Ovary (tissue), 9 donors: ENCODE results near the gene BBS1. TPM values are rescaled to one million over a fixed set of nuclear protein-coding genes. Genes with fewer than 3 reads are reported as not detected.
A peak's percentile ranks its signal among the peaks of the same experiment; 100 is the strongest.

Experiments used
- DNase-seq, 5 donors: peaks; one replicate each; pipeline ENCODE4 v3.0.0-alpha.2; 2019 to 2020
- H3K27ac ChIP-seq, 2 donors: fragments of 200-600 bp; one replicate each; pipeline versions ENCODE4 v1.5.1 to v1.8.0; 2019 to 2022
- H3K27me3 ChIP-seq: fragments of 200-600 bp; one replicate; pipeline ENCODE4 v1.8.0; 2022
- H3K36me3 ChIP-seq: fragments of 200-600 bp; sonication (generic); one replicate; pipeline ENCODE4 v1.5.1; 2019
- H3K4me1 ChIP-seq: one replicate; pipeline ENCODE4 v1.8.1; 2013; ENCODE audit warnings: mild to moderate bottlenecking, moderate library complexity; ENCODE audit not compliant: insufficient read depth
- H3K4me3 ChIP-seq: fragments of 200-600 bp; sonication (generic); one replicate; pipeline ENCODE4 v1.5.1; 2017
- H3K9me3 ChIP-seq, 2 donors: fragments of 200-600 bp in 1 of 2; sonication (generic) in 1 of 2; one replicate each; pipeline versions ENCODE4 v1.5.1 to v1.8.1; 2013 to 2019; ENCODE audit warnings: mild to moderate bottlenecking in 1 of 2, moderate library complexity in 1 of 2
- EP300 ChIP-seq: sonication (generic); formaldehyde crosslinking; IDR thresholded peaks from one replicate; pipeline ENCODE4 v1.6.1; 2017; ENCODE audit warnings: antibody characterized with exemption
- POLR2A ChIP-seq: fragments of 450-650 bp; IDR thresholded peaks from one replicate; pipeline ENCODE4 v1.6.1; 2017; ENCODE audit warnings: antibody characterized with exemption, mild to moderate bottlenecking, moderate library complexity
- WGBS, 3 donors: extraction: QIAGEN DNeasy Blood & Tissue Kit in 1 of 3; methylation state at CpG; one replicate each; pipeline versions ENCODE4 v1.1.5 to v1.1.7; 2013 to 2017; 5-methylcytosine and 5-hydroxymethylcytosine counted together
- intact Hi-C, 4 donors: fragments of 100-400 bp; cut with DNase I; formaldehyde crosslinking; loops; one replicate each; pipeline versions ENCODE4 v1.11.0 to v1.15.1; 2022 to 2023
- polyA plus RNA-seq, 2 donors: library from polyadenylated mRNA; stranded (reverse); fragments of 200-250 nt in 1 of 2; fragments of 350-450 nt in 1 of 2; fragmentation: Illumina TruSeq in 1 of 2; extraction: RNeasy Lipid Tissue Mini Kit (QIAGEN cat#74804) in 1 of 2; gene quantifications; one replicate each; pipeline ENCODE4 v1.2.3, GENCODE V29; 2013 to 2014
- total RNA-seq, 7 donors: library from RNA; depleted of rRNA in 2 of 7; stranded (reverse); fragments of >200 nt in 2 of 7; fragmentation: NEBNext Ultra II Directional in 3 of 7; extraction: Animal tissue kit (Norgen Biotek cat#: 25700) in 3 of 7; gene quantifications; one replicate each; pipeline versions ENCODE4 v1.1.0 to v1.2.4, GENCODE V29; 2016 to 2023
- TF ChIP-seq, protein P1 (sequence below), 3 donors: fragments of 450-650 bp in 2 of 3; fragments of 200-600 bp in 1 of 3; IDR thresholded peaks; one replicate each; pipeline versions ENCODE4 v1.5.1 to v1.8.0; 2016 to 2022; ENCODE audit warnings: antibody characterized with exemption in 3 of 3, mild to moderate bottlenecking in 1 of 3
- donor health status: DM: no; HTN: no; CAD: no; lungs with moderate emphysema.
- donor health status: DM: no; HTN: no; CAD: no.
- donor health status: Bipolar disorder and iron deficiency.
- donor health status: DM: yes; HTN: yes; CAD: no.
- donor health status: DM: no; HTN: no; CAD: no.
- donor health status: DM: yes; HTN: yes; CAD: no.

BBS1 gene
- total and polyA plus RNA-seq, 9 donors = 33.8 to 78.3 (median 67.2) TPM

GRCh38 chr11:66566221-66566620 lies 55.8 kb downstream of the BBS1 start:
- Histone ChIP-seq H3K9me3 (no peaks in the 10 kb centered on the region), H3K4me3 (no peak overlapping the region), H3K27me3 (no peaks in the 10 kb centered on the region), H3K4me1 (peaks cover 7% of the 10 kb centered on the region), H3K27ac (no peak overlapping the region), H3K36me3 (no peaks in the 10 kb centered on the region)
- DNase-seq = no peak
- intact Hi-C loops = no loop called here
- 92 to 99% (median 93%) methylated on average over 8 of the region's 8 CpGs for WGBS, 3 donors
- TF ChIP-seq, protein P1, sequence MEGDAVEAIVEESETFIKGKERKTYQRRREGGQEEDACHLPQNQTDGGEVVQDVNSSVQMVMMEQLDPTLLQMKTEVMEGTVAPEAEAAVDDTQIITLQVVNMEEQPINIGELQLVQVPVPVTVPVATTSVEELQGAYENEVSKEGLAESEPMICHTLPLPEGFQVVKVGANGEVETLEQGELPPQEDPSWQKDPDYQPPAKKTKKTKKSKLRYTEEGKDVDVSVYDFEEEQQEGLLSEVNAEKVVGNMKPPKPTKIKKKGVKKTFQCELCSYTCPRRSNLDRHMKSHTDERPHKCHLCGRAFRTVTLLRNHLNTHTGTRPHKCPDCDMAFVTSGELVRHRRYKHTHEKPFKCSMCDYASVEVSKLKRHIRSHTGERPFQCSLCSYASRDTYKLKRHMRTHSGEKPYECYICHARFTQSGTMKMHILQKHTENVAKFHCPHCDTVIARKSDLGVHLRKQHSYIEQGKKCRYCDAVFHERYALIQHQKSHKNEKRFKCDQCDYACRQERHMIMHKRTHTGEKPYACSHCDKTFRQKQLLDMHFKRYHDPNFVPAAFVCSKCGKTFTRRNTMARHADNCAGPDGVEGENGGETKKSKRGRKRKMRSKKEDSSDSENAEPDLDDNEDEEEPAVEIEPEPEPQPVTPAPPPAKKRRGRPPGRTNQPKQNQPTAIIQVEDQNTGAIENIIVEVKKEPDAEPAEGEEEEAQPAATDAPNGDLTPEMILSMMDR (IDR thresholded peaks at IDR 0.05) = no peak
- TF ChIP-seq POLR2A (no peak), EP300 (no peak)

DNA sequence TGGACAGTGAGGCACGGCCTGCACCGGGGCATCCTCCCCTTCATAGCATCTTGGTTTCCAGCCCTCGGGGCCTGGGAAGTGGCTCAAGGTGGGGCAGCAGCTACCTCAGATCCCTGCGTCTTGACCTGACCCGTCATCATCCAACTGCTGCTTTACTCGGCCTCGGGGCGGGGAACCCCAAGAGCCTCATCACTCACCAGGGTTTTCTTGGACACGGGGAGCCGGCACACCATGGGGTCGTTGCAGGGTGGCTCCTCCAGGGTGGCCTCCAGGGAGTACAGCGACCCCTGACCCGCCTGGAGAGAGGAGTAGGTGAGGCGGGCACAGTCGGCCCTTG lies 57.3 kb downstream of the BBS1 start:
- no peaks in the 10 kb centered on the region for H3K27me3 ChIP-seq
- peak overlapping the region; percentile 35 to 47 for H3K27ac ChIP-seq
- WGBS, 3 donors = 23 to 45% (median 40%) methylated on average over 9 to 15 of the region's 15 CpGs
- H3K36me3 ChIP-seq = no peaks in the 10 kb centered on the region
- TF ChIP-seq, protein P1 (IDR thresholded peaks at IDR 0.05) = no peak
- TF ChIP-seq POLR2A (no peak), EP300 (no peak)
- H3K4me1 ChIP-seq = peaks cover 7% of the 10 kb centered on the region
- DNase-seq = no peak
- peak overlapping the region; percentile 50 for H3K4me3 ChIP-seq
- intact Hi-C loops = no loop called here
- H3K9me3 ChIP-seq = no peaks in the 10 kb centered on the region

GRCh38 chr11:66568124-66568916 lies 57.9 kb downstream of the BBS1 start, which contains the start of gene CTSF:
Gene CTSF, minus strand, starts transcription at chr11:66568606. Its CDS starts 120 bp downstream, at chr11:66568486.
- intact Hi-C loops = no loop called here

DNA sequence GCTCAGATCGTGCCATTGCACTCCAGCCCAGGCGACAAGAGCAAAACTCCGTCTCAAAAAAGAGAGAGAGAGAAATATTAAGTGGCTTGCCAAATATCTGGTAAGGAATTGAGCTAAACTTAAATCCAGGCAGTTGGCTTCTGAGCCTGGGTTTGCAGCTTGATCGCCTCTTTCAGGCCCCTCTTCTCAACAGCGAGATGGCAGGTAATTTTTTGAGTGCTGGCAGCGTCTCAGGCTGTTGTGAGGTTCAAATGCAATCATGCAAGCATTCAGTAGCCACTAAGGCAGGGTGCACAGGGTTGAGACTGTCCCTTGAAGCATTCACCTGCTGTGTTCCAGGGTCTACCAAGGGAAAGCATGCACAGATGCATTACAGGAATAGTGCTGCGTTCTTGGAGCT lies 58.6 kb downstream of the BBS1 start:
- intact Hi-C loops = no loop called here
- H3K27me3 ChIP-seq = no peaks in the 10 kb centered on the region
- H3K4me1 ChIP-seq = peaks cover 7% of the 10 kb centered on the region
- H3K36me3 ChIP-seq = no peaks in the 10 kb centered on the region
- H3K9me3 ChIP-seq = no peaks in the 10 kb centered on the region
- TF ChIP-seq EP300 (no peak), POLR2A (no peak)
- TF ChIP-seq, protein P1 (IDR thresholded peaks at IDR 0.05) = no peak
- WGBS, 3 donors = 65 to 74% (median 73%) methylated on average over 7 of the region's 7 CpGs
- no peak for DNase-seq
- no peak overlapping the region for H3K4me3 ChIP-seq
- no peak overlapping the region for H3K27ac ChIP-seq

More at GRCh38 chr11:66568124-66568916, 57.9 kb downstream of the BBS1 start, which contains the start of gene CTSF:
- Histone ChIP-seq H3K4me3 (peak within 1 kb of the TSS; percentile 50), H3K27ac (peak within 1 kb of the TSS; percentile 35 to 47), H3K4me1 (peaks cover 7% of the 10 kb centered on the region), H3K9me3 (no peaks in the 10 kb centered on the region), H3K36me3 (no peaks in the 10 kb centered on the region), H3K27me3 (no peaks in the 10 kb centered on the region)
- TF ChIP-seq EP300 (no peak), POLR2A (peak; percentile 44)
- TF ChIP-seq, protein P1 (IDR thresholded peaks at IDR 0.05) = no peak
- WGBS, 3 donors = 1 to 2% (median 1%) methylated on average over 41 to 77 of the region's 77 CpGs
- peak; percentile 85 to 93 (median 89) for DNase-seq
